Medulla oblongata (tissue), 1 donor: ENCODE data around the gene CTDSP2.
A peak's percentile ranks its signal among the peaks of the same experiment; 100 is the strongest.
"Not testable (repeated sequence)": the region's sequence is repeated elsewhere in the genome, so short reads cannot be mapped to it uniquely, and the experiment has no call there.

ENCODE experiments used
- DNase-seq: peaks from one replicate; pipeline ENCODE4 v3.0.0-alpha.2; 2015; ENCODE audit errors: extremely low spot score

The CTDSP2 gene

DNA sequence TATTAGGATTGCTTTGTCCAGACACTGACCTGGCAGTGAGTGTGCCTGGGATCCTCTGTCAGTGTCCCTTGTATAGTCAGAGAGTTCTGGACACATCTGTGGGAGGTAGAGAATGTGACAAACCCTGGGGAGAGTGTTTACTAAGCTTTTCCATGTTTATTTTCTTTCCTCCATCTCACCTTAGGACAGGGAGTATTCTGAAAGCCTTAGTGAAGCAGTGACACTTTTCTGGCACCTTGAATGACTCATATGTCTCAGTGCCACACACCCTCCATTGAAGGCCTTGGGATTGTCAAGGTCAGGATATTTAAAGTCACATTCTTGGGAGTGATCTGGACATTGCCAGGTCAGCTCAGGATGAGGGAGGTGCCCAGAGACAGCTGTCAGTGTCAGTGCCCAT, 34.9 kb upstream of the CTDSP2 start:
- no peak for DNase-seq

DNA sequence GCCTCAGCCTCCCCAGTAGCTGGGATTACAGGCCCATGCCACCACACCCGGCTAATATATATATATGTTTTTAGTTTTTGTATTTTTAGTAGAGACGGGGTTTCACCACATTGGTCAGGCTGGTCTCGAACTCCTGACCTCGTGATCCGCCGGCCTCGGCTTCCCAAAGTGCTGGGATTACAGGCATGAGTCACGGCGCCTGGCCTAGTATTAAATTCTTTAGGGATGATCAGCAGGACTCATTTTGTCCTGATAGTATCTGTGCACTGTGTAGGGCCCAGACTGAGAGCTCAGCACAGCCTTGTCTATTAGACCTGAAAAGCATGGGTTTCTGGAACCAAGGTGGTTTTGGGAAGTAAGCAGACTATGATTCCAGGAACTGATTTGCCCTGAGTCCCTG, 34.5 kb upstream of the CTDSP2 start:
- DNase-seq = not testable (repeated sequence)

DNA sequence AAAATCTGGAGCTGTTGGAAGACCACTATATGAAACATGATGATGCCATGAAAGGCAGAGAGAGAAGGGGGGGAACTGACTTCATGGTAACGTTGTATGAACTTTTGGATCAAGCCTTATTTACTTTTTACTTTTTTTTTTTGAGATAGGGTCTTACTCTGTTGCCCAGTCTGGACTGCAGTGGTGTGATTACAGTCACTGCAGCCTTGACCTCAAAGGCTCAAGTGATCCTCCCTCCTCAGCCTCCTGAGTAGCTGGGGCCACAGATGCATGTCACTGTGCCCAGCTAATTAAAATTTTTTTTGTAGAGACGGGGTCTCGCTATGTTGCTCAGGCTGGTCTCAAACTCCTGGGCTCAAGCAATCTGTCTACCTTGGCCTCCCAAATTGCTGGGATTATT, 31.3 kb upstream of the CTDSP2 start:
- DNase-seq = no peak

DNA sequence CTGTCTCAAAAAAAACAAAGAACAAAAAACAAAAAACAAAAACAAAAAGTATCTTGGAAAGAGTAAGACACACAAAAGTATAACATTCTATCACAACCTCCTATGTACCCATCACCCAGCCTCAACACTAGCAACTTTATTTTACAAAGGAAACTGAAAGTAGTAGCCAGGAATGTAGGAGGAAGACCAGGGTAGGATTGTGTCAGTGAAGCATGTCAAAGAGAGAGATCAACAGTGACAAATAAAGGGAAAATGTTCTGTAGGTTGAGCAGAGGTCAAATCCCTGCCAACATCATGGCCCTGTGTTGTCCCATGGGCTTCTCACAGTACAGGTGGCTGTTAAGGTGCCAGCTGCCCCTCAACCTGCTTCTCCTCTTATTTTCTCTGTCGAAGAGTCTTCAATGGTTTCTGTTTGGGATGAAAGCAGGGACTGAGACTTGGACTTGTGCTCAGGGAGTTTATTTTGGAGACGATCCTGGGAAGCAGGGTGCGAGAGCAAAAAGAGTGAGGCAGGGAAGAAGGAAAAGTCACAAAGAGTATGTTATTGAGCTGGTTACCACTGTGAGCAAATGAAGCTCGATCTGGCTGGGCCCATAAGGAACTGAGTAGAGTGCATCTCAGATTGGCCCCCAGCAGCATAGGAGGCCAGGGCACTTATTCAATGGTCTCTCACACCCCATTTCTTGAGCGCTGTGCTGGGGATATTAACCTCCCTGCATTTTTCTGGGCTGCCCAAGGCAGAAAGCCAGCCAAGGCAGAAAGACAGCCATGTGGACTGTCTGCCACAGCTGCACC, 29.4 kb upstream of the CTDSP2 start:
- no peak for DNase-seq

DNA sequence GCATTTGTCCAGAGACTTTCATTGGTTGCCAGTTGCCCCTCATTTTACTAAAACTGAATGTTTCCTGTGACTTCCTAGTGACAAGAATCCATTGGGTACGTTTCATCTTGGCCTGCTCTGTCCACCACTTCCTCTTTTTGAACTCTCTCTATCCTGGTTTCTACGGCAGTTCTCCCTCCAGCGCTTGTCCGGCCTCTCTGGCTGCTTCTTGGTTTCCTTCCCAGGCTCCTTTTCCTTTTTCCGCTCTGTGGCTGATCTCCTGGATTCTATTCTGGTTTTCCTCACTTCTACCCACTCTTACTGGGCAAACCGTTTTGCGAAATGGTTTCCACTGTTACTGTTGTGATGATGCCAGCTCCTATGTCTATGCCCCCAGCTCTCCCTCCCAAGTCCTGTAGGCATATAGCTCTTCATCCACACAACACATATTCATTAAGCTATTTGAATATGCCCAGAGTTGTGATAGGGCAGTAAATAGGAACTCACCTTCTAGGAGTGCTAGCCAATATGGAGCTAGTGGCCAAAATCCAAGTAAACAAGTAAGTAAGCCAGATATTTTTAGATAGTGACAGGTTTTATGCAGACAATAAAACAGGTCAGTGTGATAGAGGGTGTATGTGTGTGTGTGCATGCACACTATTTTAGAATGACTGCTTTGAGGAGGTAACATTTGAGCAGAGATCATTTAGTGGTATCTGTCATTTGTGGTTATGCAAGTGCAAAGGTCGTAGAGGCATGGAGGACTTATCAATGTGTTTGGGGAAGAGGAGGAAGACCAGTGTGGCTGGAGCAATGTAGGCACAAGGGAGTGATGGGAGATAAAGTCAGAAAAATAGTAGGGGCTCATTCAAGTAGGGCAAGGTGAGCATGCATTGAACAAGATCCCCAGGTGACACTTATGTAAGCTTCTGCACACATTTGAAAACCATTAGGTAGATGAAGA, 27.9 kb upstream of the CTDSP2 start:
- DNase-seq = peak; percentile 36

DNA sequence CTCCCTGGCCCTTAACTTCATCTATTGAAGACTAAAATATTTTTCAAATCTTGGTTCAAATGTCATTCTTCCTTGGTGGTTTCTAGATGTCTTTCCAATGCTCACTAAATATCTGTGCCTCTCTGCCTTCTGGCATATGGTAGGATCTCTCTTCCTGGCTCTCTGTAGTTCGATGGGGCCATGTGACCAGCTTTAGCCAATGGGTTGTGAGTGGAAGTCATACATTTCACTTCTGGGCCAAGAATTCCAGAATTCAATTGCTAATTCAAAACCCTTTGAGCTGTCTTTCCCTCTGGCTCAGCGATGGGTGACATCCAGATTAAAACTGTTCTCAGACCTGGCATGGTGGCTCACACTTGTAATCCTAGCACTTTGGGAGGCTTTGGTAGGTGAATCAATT, 25.8 kb upstream of the CTDSP2 start:
- DNase-seq = no peak

DNA sequence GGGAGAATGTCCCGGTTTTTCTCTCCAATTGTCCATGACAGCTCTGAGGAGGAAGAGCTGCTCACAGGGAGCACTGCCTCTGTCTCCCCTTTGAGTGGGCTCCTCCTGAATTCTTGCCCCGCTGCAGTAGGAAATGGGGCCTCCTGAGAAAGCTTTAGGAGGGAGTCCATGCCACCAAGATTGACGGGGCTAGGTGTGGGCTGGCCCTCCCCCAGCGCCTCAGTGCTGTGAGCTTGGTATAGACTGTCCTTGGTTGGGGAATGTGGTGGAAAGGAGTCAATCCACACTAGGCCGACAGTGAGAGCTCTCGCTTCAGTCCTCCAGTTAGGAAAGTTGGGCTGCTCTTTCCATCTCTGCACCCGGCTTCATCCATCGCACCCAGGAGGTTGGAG, 23.4 kb upstream of the CTDSP2 start:
- DNase-seq = no peak

DNA sequence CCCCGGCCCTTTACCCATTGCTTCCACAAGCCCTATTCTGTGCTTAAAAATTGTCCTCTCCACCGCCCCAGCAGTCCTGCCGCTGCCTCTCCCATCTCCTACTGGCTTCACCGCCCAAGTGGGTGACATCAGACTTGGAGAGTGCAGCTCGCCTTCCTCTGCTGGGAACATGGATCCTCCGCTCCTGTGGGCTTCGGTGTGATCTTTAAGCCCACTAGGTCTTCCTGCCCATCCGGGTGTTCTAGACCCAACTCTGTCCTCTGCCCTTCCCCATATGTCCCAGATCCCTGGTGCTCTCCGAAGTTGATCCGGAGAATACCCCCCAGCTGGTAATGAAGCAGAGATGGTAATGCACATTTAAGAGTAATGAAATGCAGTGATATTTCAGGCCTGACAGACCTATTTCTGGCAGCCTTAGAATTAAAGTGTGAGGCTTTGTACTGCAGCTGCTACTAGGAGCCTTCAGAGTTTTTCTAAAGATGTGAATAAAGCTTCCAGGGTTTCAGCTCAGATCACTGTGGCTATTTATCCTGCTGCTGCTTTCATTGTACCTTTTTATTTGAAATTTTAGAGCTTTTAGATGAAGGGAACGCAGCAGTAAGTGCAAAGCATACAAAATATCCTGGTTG, 22.9 kb upstream of the CTDSP2 start:
- DNase-seq = peak; percentile 34

DNA sequence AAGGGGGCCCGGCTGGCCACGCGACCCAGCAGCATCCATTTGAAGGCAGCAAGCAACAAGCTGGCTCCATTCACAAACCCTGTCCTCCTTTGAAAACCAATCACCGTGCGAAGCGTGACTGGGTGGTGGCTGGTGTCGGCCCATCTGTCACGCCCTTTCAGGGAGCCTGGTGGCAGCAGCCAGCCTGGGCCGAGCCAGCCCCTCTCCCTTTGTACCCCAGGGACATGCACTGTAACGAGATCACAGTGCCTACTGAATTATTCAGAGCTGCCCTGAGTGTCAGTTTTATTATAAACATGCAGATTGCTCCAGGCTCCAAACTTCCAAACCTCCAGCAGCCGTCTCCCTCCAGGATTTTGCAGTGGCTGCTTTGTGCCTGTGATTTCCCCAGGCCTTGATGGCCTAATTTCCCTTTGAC, 22.3 kb upstream of the CTDSP2 start:
- DNase-seq = peak; percentile 67

DNA sequence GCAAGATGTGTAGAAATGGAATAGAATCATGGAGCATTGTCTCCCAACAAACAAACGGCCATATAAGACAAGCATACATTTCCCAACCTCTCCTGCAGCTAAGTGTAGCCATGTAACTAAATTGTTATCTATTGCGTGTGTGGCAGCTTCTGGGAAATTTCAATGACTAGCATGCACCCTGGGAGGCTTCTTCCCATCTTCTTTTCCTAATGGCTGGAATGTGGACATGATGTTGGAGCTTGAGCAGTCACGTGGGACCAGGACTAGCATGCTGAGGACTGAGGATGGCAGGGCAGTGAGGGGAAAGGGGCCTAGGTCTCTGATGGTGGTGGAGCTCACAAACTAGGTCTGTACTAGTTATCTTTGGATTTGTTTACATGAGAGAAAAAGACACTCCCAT, 21.7 kb upstream of the CTDSP2 start:
- no peak for DNase-seq

DNA sequence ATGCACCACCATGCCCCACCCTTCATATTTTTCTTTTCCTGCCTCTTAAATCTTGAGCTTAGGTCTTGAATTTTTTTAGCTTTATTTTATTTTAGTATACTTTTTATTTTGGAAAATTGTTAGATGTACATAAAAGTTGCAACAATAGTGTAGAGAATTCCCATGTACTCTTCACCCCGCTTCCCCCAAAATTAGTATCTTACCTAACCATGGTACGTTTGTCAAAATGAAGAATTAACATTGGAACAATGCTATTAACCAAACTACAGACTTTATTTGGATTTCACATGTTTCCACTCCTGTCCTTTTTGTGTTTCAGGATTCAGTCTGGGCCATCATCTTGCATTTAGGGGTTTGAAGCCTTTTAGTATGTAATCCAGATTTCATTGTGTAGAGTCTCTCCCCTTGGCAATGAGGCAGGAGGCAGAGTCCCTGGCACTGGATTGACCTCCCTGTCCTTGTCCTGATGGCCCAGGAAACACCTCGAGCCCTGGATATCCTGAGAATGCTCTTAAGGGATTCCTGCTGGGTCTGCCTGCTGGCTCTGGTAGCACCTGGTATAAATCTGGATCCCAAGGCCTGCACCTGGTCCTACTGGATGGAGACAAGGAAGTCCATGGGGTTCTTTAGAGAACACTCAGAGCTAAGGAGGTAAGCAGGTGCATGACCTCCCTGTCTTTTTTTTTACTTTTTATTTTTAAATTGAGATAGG, 19.9 kb upstream of the CTDSP2 start:
- no peak for DNase-seq

DNA sequence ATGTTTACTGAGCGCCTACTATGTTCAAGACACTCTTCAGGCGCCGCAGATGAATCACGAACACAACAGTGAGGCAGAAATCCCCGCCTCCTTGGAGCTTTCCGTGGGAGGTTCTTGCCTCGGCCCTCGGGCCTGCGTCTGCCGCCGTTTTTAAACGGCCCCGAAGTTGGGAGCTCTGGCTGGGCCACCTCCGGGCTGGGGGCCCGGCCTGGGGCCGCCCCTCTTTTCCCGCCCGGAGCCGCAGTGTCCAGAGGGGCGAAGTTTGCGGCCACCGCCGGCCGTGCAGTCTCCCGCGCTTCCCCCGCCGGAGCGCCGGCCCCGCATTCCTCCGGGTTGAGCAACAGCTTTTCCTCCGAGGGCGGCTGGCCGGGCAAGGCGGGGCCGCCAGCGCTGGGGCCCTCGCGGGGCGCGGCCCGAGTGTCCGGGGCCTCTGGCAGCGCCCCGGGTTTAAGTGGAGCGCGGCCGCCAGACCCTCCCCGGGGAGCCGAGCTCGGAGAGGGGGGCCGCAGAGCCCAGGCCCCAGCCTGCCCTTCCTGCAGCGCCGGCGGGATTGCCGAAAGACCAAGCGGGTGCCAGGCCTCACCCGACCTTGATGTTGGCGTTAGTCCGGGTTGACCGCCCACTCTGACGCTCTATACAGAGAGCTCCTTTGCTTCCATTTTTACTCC, 18.7 kb upstream of the CTDSP2 start:
- no peak for DNase-seq

DNA sequence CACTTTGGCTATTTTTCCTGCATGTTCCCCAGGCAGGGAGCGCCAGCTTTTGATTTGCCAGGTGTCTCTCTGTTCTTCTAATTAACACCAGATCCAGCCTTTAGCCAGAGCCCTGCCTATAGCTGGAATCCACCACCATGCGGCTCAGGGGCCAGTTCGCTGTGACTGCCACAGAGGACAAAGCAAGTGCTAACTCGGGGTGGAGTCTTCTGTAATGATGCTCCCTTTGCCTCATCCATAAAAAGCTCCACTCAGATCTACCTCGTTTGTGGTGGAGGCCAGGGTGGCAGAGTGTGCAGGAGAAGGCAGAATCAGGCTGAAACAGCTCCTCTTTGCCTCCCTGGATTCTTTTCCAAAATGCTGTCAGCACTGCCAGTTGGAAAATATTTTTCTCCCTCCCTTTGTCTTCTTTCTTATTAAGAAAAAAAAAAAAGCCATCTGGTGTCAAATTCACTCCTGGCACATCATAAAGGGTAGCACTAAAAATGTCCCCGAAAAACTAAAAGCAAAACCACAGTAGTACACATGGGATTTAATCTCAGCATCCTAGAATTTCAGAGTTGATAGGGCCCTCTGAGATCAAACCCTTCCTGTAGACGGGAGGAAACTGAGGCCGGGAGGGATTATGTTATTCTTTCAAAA, 18.0 kb upstream of the CTDSP2 start:
- no peak for DNase-seq

DNA sequence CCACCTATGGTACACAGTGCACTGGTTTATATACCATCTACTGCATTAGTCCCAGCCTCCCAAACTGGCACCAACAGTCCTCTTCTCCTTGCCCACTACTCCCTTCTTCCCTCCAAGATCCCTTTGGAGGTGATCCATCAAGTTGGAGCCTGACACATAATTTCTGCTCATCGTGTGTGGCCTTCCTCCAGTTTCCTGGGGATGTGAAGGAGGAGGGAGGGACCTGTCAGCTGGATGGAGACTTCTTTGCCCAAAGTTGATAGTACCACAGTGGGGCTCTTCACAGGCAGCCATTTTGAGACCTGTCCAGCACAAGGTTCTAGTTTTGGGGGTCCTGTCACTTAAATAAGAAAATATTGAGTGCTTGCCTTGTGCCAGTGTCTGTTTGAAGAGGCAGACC, 17.1 kb upstream of the CTDSP2 start:
- DNase-seq = no peak

DNA sequence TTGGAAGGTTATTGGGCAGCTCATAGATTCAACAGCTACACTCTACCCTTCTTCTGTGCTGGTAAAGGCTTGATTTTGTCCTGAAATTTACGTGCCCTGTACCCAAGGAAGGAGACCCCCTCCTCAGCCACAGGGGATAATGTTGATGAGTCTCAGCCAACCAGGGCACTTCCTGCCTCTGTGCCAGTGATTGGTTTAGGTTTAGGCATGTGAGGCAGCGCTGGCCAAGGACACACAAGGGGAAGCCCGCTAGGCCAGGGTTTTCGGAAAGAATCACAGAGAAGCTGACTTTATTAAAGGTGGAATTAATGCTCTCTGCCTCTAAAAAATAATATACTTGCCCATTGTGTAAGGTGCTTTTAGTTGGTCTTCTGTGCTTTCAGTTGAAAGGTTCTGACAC, 15.4 kb upstream of the CTDSP2 start:
- DNase-seq = no peak

DNA sequence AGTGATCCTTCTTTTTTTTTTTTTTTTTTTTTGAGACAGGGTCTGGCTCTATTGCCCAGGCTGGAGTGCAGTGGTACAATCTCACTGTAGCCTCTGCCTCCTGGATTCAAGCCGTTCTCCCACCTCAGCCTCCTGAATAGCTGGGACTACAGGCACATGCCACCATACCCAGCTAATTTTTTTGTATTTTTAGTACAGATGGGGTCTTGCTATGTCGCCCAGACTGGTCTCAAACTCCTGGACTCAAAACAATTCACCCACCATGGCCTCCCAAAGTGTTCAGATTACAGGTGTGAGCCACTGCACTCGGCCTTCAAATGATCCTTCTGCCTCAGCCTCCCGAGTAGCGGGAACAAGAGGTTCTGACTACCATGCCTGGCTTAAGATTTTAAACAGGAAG, 14.4 kb upstream of the CTDSP2 start:
- DNase-seq = not testable (repeated sequence)

DNA sequence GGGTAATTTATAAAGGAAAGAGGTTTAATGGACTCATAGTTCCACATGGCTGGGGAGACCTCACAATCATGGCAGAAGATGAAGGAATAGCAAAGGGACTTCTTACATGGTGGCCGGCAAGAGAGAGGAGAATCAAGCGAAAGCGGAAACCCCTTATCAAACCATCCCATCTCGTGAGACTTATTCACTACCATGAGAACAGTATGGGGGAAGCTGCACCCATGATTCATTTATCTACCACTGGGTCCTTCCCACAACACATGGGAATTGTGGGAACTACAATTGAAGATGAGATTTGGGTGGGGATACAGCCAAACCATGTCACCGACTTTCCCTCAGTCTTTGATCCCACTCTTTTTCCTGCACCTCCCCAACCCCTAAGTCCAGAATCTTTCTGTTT, 12.6 kb upstream of the CTDSP2 start:
- DNase-seq = no peak

DNA sequence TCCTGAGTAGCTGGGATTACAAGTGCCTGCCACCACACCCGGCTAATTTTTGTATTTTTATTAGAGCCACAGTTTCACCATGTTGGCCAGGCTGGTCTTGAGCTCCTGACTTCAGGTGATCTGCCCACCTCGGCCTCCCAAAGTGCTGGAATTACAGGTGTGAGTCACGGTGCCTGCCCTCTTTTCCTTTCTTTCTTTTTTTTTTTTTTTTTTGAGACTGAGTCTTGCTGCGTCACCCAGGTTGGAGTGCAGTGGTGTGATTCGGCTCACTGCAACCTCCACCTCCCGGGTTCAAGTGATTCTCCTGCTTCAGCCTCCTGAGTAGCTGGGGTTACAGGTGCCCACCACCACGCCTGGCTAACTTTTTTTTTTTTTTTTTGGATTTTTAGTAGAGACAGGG, 11.6 kb upstream of the CTDSP2 start:
- DNase-seq = not testable (repeated sequence)

DNA sequence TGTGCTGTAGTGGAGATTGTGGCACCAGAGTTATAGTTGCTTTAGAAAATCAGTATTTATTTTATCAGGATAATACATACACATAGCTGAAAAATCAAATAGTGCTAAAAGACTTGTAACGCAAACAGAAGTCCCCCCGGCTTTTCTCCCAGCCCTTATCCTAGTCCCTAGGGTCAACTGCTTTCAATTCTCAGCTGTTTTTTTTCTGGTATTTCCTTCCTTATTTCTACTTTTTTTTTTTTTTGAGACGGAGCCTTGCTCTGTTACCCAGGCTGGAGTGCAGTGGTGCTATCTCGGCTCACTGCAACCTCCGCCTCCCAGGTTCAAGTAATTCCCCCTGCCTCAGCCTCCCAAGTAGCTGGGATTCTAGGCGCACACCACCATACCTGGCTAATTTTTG, 8.4 kb upstream of the CTDSP2 start:
- DNase-seq = no peak

DNA sequence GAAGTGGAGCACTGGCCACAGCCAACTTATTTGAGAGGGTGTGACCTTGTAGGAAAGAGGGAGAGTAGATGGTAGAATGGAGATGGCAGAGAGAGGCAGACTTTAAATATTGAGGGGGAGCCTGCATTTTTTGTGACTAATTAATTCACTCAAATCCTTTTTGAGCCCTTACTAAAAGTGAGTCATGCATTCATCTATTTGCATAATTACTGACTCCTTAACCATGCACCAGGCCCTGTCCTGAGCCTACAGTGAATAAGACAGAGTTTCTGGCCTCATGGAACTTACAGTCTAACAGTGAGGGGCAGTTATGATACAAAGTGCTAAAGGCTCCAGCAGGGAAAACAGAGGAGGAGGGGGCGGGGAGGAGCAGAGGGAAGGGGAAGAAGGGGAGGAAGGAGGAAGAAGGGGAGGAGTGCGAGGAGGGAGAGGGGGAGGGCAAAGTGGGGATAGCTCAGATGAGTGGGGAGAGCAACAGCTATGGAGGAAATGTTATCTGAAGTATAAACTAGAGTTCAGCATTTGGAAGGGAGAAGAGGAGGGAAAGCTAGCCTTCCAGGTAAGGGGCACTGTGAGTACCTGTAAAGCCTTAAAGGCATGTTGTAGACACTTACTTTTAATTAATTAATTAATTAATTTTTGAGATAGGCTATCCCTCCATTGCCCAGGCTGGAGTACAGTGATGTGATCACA, 7.5 kb upstream of the CTDSP2 start:
- DNase-seq = no peak
